Stimulated activated naive CD8-positive, alpha-beta T cell treated with anti-CD3 and anti-CD28 coated beads, Interleukin-15, amount 100 ng/mL, for 72 hours (primary cell): Measurements from ENCODE around the gene GK.
"Not testable (repeated sequence)": the region's sequence is repeated elsewhere in the genome, so short reads cannot be mapped to it uniquely, and the experiment has no call there.

ENCODE experiments used
- ATAC-seq: fragments of 150-1000 bp; cut with Tn5 transposase; 2 replicates; pipeline ENCODE4 v1.10.0; 2021; ENCODE audit warnings: mild to moderate bottlenecking, moderate library complexity
- DNase-seq, 2 donors: peaks; one replicate each; pipeline ENCODE4 v3.0.0; 2021 to 2022
- H3K27ac Mint-ChIP-seq, 2 donors: one replicate each; pipeline ENCODE4 v1.8.0; 2022; ENCODE audit warnings: mild to moderate bottlenecking in 2 of 2, mixed read lengths in 2 of 2, moderate library complexity in 2 of 2
- H3K27me3 Mint-ChIP-seq: one replicate; pipeline ENCODE4 v1.8.0; 2022; ENCODE audit warnings: mixed read lengths
- H3K4me1 Mint-ChIP-seq: one replicate; pipeline ENCODE4 v1.8.0; 2022; ENCODE audit warnings: mild to moderate bottlenecking, mixed read lengths
- H3K4me3 Mint-ChIP-seq, 2 donors: one replicate each; pipeline ENCODE4 v1.8.0; 2022; ENCODE audit warnings: mild to moderate bottlenecking in 2 of 2, mixed read lengths in 2 of 2, moderate library complexity in 1 of 2
- H3K9me3 Mint-ChIP-seq, 2 donors: one replicate each; pipeline ENCODE4 v1.8.0; 2022; ENCODE audit warnings: mixed read lengths in 2 of 2

GK gene

GRCh38 chrX:30733852-30734660 lies 80.8 kb downstream of the GK start:
- no peaks in the 10 kb centered on the region for H3K27me3 Mint-ChIP-seq
- peak; percentile 57 for ATAC-seq
- peak overlapping the region in 1 of 2 donors; percentile 36 for H3K4me3 Mint-ChIP-seq

GRCh38 chrX:30734782-30735181 lies 81.6 kb downstream of the GK start:
- Mint-ChIP-seq H3K27me3 (no peaks in the 10 kb centered on the region), H3K27ac (no peak overlapping the region)
- no peak for ATAC-seq

More at GRCh38 chrX:30733852-30734660, 80.8 kb downstream of the GK start:
- H3K27ac Mint-ChIP-seq = peak overlapping the region in 1 of 2 donors; percentile 13
- DNase-seq = no peak
- no peaks in the 10 kb centered on the region for H3K9me3 Mint-ChIP-seq
- H3K4me1 Mint-ChIP-seq = peaks cover 22% of the 10 kb centered on the region

GRCh38 chrX:30735839-30736238 lies 82.6 kb downstream of the GK start:
- DNase-seq = peak; percentile 59 to 74
- Mint-ChIP-seq H3K27me3 (no peaks in the 10 kb centered on the region), H3K4me3 (no peak overlapping the region), H3K27ac (no peak overlapping the region), H3K9me3 (no peaks in the 10 kb centered on the region), H3K4me1 (peaks cover 22% of the 10 kb centered on the region)
- ATAC-seq = peak; percentile 88

More at GRCh38 chrX:30734782-30735181, 81.6 kb downstream of the GK start:
- Mint-ChIP-seq H3K4me1 (peaks cover 22% of the 10 kb centered on the region), H3K4me3 (no peak overlapping the region), H3K9me3 (no peaks in the 10 kb centered on the region)
- no peak for DNase-seq

- H3K4me1 Mint-ChIP-seq = no peaks in the 10 kb centered on the region
- no peak for ATAC-seq
- no peaks in the 10 kb centered on the region for H3K9me3 Mint-ChIP-seq
- no peak overlapping the region for H3K27ac Mint-ChIP-seq
- DNase-seq = no peak
- H3K4me3 Mint-ChIP-seq = no peak overlapping the region
- no peaks in the 10 kb centered on the region for H3K27me3 Mint-ChIP-seq
Observed at GRCh38 chrX:30741545-30741944, 88.3 kb downstream of the GK start.

- DNase-seq = no peak
- Mint-ChIP-seq H3K4me3 (no peak overlapping the region), H3K27ac (no peak overlapping the region), H3K27me3 (no peaks in the 10 kb centered on the region), H3K4me1 (no peaks in the 10 kb centered on the region), H3K9me3 (no peaks in the 10 kb centered on the region)
- ATAC-seq = no peak
Observed at GRCh38 chrX:30748342-30748960, 95.2 kb downstream of the GK start.

GRCh38 chrX:30751497-30751896 lies 98.3 kb downstream of the GK start:
- H3K4me1 Mint-ChIP-seq = no peaks in the 10 kb centered on the region
- H3K27me3 Mint-ChIP-seq = no peaks in the 10 kb centered on the region
- H3K9me3 Mint-ChIP-seq = no peaks in the 10 kb centered on the region
- H3K4me3 Mint-ChIP-seq = no peak overlapping the region
- DNase-seq (no peak), ATAC-seq (no peak)
- no peak overlapping the region for H3K27ac Mint-ChIP-seq

GRCh38 chrX:30762755-30763154 lies 109.5 kb downstream of the GK start:
- Mint-ChIP-seq H3K27ac (no peak overlapping the region), H3K27me3 (no peaks in the 10 kb centered on the region), H3K4me1 (peaks cover 7% of the 10 kb centered on the region), H3K9me3 (no peaks in the 10 kb centered on the region), H3K4me3 (no peak overlapping the region)
- ATAC-seq (no peak), DNase-seq (no peak)

GRCh38 chrX:30773764-30774163 lies 120.5 kb downstream of the GK start:
- not testable (repeated sequence) for H3K4me3 Mint-ChIP-seq, DNase-seq, H3K27ac Mint-ChIP-seq, ATAC-seq, H3K9me3 Mint-ChIP-seq, H3K27me3 Mint-ChIP-seq
- peaks cover 18% of the 10 kb centered on the region for H3K4me1 Mint-ChIP-seq

GRCh38 chrX:30777575-30777974 lies 124.4 kb downstream of the GK start:
- Mint-ChIP-seq H3K27me3 (no peaks in the 10 kb centered on the region), H3K4me3 (no peak overlapping the region), H3K9me3 (peaks cover 5 to 7% of the 10 kb centered on the region in 2 donors), H3K4me1 (peaks cover 37% of the 10 kb centered on the region), H3K27ac (no peak overlapping the region)
- DNase-seq (peak in 1 of 2 donors; percentile 9), ATAC-seq (peak; percentile 54)

- no peak for DNase-seq
- no peaks in the 10 kb centered on the region for H3K27me3 Mint-ChIP-seq
Observed at GRCh38 chrX:30779453-30780030, 126.3 kb downstream of the GK start.

More at GRCh38 chrX:30779453-30780030, 126.3 kb downstream of the GK start:
- Mint-ChIP-seq H3K27ac (no peak overlapping the region), H3K9me3 (peaks cover 5 to 7% of the 10 kb centered on the region in 2 donors), H3K4me3 (no peak overlapping the region), H3K4me1 (peaks cover 40% of the 10 kb centered on the region)
- ATAC-seq = no peak
